Activated naive CD8-positive, alpha-beta T cell treated with anti-CD3 and anti-CD28 coated beads, Interleukin-2, amount 10 ng/mL, durations not matched to agents 7 days and 5 days (primary cell): ENCODE results near the gene RMND5A. TPM values are rescaled to one million over a fixed set of nuclear protein-coding genes. Genes with fewer than 3 reads are reported as not detected.

Source experiments
- ATAC-seq: fragments of 150-1000 bp; cut with Tn5 transposase; one replicate; pipeline ENCODE4 v1.10.0; 2021; ENCODE audit warnings: low read depth, moderate library complexity
- POLR2A ChIA-PET: fragments of 350-600 bp; sonication (Branson Sonifier 250); formaldehyde crosslinking; loops from one replicate; lab custom pipeline; 2021; ENCODE audit warnings: antibody characterized with exemption; lab: Charles Lee
- DNase-seq: peaks from one replicate; pipeline ENCODE4 v3.0.0; 2021
- H3K27ac Mint-ChIP-seq: one replicate; pipeline ENCODE4 v1.8.0; 2022; ENCODE audit warnings: mild to moderate bottlenecking, mixed read lengths
- H3K27me3 Mint-ChIP-seq: one replicate; pipeline ENCODE4 v1.8.0; 2022; ENCODE audit warnings: mild to moderate bottlenecking, moderate library complexity, mixed read lengths
- H3K36me3 Mint-ChIP-seq: one replicate; pipeline ENCODE4 v1.8.0; 2021; ENCODE audit warnings: mild to moderate bottlenecking, mixed read lengths
- H3K4me1 Mint-ChIP-seq: one replicate; pipeline ENCODE4 v1.8.0; 2021; ENCODE audit warnings: mixed read lengths
- H3K4me3 Mint-ChIP-seq: one replicate; pipeline ENCODE4 v1.8.0; 2022; ENCODE audit warnings: mild to moderate bottlenecking, moderate library complexity, mixed read lengths
- H3K9me3 Mint-ChIP-seq: one replicate; pipeline ENCODE4 v1.8.0; 2021; ENCODE audit warnings: mixed read lengths
- total RNA-seq, 2 experiments: library from RNA; stranded (reverse); gene quantifications; one replicate each; pipeline ENCODE4 v1.2.3, GENCODE V29; 2021

Gene RMND5A
- total RNA-seq, 2 experiments from 2014 or later: 36.1 to 42.1 TPM

GRCh38 chr2:86818957-86819356 lies 98.9 kb downstream of the RMND5A start:
- no peaks in the 10 kb centered on the region for H3K9me3 Mint-ChIP-seq
- H3K4me1 Mint-ChIP-seq: peaks cover 73% of the 10 kb centered on the region
- peaks cover 39% of the 10 kb centered on the region for H3K36me3 Mint-ChIP-seq
- ATAC-seq (no peak), DNase-seq (no peak)
- H3K4me3 Mint-ChIP-seq: peak overlapping the region; percentile 62
- H3K27ac Mint-ChIP-seq: peak overlapping the region; percentile 87
- H3K27me3 Mint-ChIP-seq: no peaks in the 10 kb centered on the region
- POLR2A ChIA-PET: interaction anchor here (0.8 to 10.8 kb wide), 6 partner anchors 8 to 34 kb away, joined by 3 to 145 read pairs (median 8); partner anchors contain the start of gene CD8A

GRCh38 chr2:86821306-86821705 lies 101.2 kb downstream of the RMND5A start:
- ATAC-seq: peak; percentile 12
- peak; percentile 61 for DNase-seq
- POLR2A ChIA-PET: interaction anchor here (0.6 to 10.8 kb wide), 6 partner anchors 7 to 633 kb away, joined by 3 to 213 read pairs (median 118); partner anchors contain the start of gene CD8A
- peak overlapping the region; percentile 92 for H3K4me3 Mint-ChIP-seq
- peaks cover 27% of the 10 kb centered on the region for H3K36me3 Mint-ChIP-seq
- no peaks in the 10 kb centered on the region for H3K27me3 Mint-ChIP-seq
- peaks cover 77% of the 10 kb centered on the region for H3K4me1 Mint-ChIP-seq
- H3K27ac Mint-ChIP-seq: peak overlapping the region; percentile 97
- H3K9me3 Mint-ChIP-seq: no peaks in the 10 kb centered on the region

- POLR2A ChIA-PET: interaction anchor here (1.1 to 10.8 kb wide), 6 partner anchors 8 to 36 kb away, joined by 3 to 213 read pairs (median 118); partner anchors contain the start of gene CD8A
- Mint-ChIP-seq H3K9me3 (no peaks in the 10 kb centered on the region), H3K4me3 (peak overlapping the region; percentile 92), H3K27me3 (no peaks in the 10 kb centered on the region), H3K27ac (peak overlapping the region; percentile 97), H3K4me1 (peaks cover 74% of the 10 kb centered on the region), H3K36me3 (peaks cover 25% of the 10 kb centered on the region)
- DNase-seq (no peak), ATAC-seq (no peak)
Measured at GRCh38 chr2:86821842-86822241, 101.8 kb downstream of the RMND5A start.

GRCh38 chr2:86822668-86823345 lies 102.7 kb downstream of the RMND5A start:
- H3K4me1 Mint-ChIP-seq: peaks cover 79% of the 10 kb centered on the region
- peak overlapping the region; percentile 87 for H3K4me3 Mint-ChIP-seq
- DNase-seq: no peak
- no peaks in the 10 kb centered on the region for H3K27me3 Mint-ChIP-seq
- no peaks in the 10 kb centered on the region for H3K9me3 Mint-ChIP-seq
- H3K27ac Mint-ChIP-seq: peak overlapping the region; percentile 97
- POLR2A ChIA-PET: interaction anchor here (1.1 to 10.8 kb wide), 5 partner anchors 9 to 37 kb away, joined by 3 to 213 read pairs (median 134); partner anchors contain the start of gene CD8A
- ATAC-seq: no peak
- peaks cover 24% of the 10 kb centered on the region for H3K36me3 Mint-ChIP-seq

GRCh38 chr2:86825036-86825692 lies 105.1 kb downstream of the RMND5A start:
- peak overlapping the region; percentile 87 for H3K4me3 Mint-ChIP-seq
- DNase-seq (peak; percentile 71), ATAC-seq (peak; percentile 9)
- peaks cover 77% of the 10 kb centered on the region for H3K4me1 Mint-ChIP-seq
- no peaks in the 10 kb centered on the region for H3K9me3 Mint-ChIP-seq
- H3K36me3 Mint-ChIP-seq: peaks cover 14% of the 10 kb centered on the region
- H3K27ac Mint-ChIP-seq: peak overlapping the region; percentile 97
- POLR2A ChIA-PET: interaction anchor here (1.0 to 10.8 kb wide), 15 partner anchors 10 to 383 kb away, joined by 3 to 213 read pairs (median 9); partner anchors contain the start of genes CD8A and CD8B
- no peaks in the 10 kb centered on the region for H3K27me3 Mint-ChIP-seq

GRCh38 chr2:86825693-86826381 lies 105.7 kb downstream of the RMND5A start:
- Mint-ChIP-seq H3K9me3 (no peaks in the 10 kb centered on the region), H3K27me3 (no peaks in the 10 kb centered on the region), H3K4me1 (peaks cover 72% of the 10 kb centered on the region), H3K36me3 (peaks cover 13% of the 10 kb centered on the region), H3K4me3 (peak overlapping the region; percentile 87), H3K27ac (peak overlapping the region; percentile 97)
- ATAC-seq: peak; percentile 80
- DNase-seq: peak; percentile 79
- POLR2A ChIA-PET: interaction anchor here (0.6 to 10.8 kb wide), 16 partner anchors 8 to 384 kb away, joined by 3 to 213 read pairs (median 8); partner anchors contain the start of genes CD8A and CD8B

GRCh38 chr2:86826951-86827350 lies 106.9 kb downstream of the RMND5A start:
- POLR2A ChIA-PET: interaction anchor here (1.0 to 10.8 kb wide), 7 partner anchors 8 to 63 kb away, joined by 4 to 213 read pairs (median 103); partner anchors contain the start of gene CD8A
- Mint-ChIP-seq H3K9me3 (no peaks in the 10 kb centered on the region), H3K4me3 (peak overlapping the region; percentile 87), H3K27me3 (no peaks in the 10 kb centered on the region), H3K36me3 (peaks cover 12% of the 10 kb centered on the region), H3K27ac (peak overlapping the region; percentile 97), H3K4me1 (peaks cover 74% of the 10 kb centered on the region)
- no peak for DNase-seq
- ATAC-seq: no peak

Other genes with a start within 250 kb of the RMND5A start
- 10 to 100 TPM; 48.9 to 49.5 TPM for gene CHMP3, start 156.8 kb upstream of the RMND5A start, total RNA-seq
- gene RNF103, start 96.4 kb upstream of the RMND5A start, total RNA-seq: 10 to 100 TPM; 20.1 to 20.9 TPM
- gene CD8A, start 70.6 kb downstream of the RMND5A start, total RNA-seq: 100 to 1,000 TPM; 666 to 683 TPM
- 100 to 1,000 TPM; 475 to 483 TPM for gene CD8B, start 141.6 kb downstream of the RMND5A start, total RNA-seq
- 1 to 10 TPM; 8.5 to 8.6 TPM for gene RGPD1, start 221.8 kb downstream of the RMND5A start, total RNA-seq